Lung (tissue), 12 donors: Measurements from ENCODE around the gene YIPF2. TPM values are rescaled to one million over a fixed set of nuclear protein-coding genes. Genes with fewer than 3 reads are reported as not detected.

ENCODE experiments used
- ATAC-seq: fragments of 200-7000 bp; cut with Tn5 transposase; one replicate; pipeline ENCODE4 v1.9.1; 2020; ENCODE audit warnings: moderate number of reproducible peaks; ENCODE audit not compliant: insufficient read depth, low FRiP score
- DNase-seq, 3 donors: peaks; one replicate each; pipeline ENCODE4 v3.0.0-alpha.2; 2013 to 2017
- H3K27ac ChIP-seq, 2 donors: one replicate each; pipeline ENCODE4 v1.5.1; 2013; ENCODE audit warnings: mild to moderate bottlenecking in 2 of 2, moderate library complexity in 2 of 2, control low read depth in 1 of 2, inconsistent platforms in 1 of 2, low read depth in 1 of 2, low read length in 1 of 2
- H3K27me3 ChIP-seq, 3 donors: one replicate each; pipeline ENCODE4 v1.5.1; 2013; ENCODE audit warnings: low read length in 2 of 3; ENCODE audit not compliant: control insufficient read depth in 3 of 3, insufficient read depth in 3 of 3
- H3K36me3 ChIP-seq, 4 donors: one replicate each; pipeline ENCODE4 v1.5.1; 2013; ENCODE audit warnings: low read length in 4 of 4, mild to moderate bottlenecking in 1 of 4, moderate library complexity in 1 of 4; ENCODE audit not compliant: control insufficient read depth in 4 of 4, insufficient read depth in 4 of 4
- H3K4me1 ChIP-seq, 5 donors: one replicate each; pipeline ENCODE4 v1.5.1; 2013; ENCODE audit warnings: low read length in 5 of 5, mild to moderate bottlenecking in 2 of 5, moderate library complexity in 1 of 5; ENCODE audit not compliant: control insufficient read depth in 5 of 5, insufficient read depth in 5 of 5
- H3K4me3 ChIP-seq: one replicate; pipeline ENCODE4 v1.5.1; 2013; ENCODE audit warnings: mild to moderate bottlenecking, control low read depth, moderate library complexity
- H3K9ac ChIP-seq, 2 donors: one replicate each; pipeline ENCODE4 v1.5.1; 2013; ENCODE audit warnings: low read length in 2 of 2, control low read depth in 1 of 2; ENCODE audit not compliant: insufficient read depth in 1 of 2
- H3K9me3 ChIP-seq, 4 donors: one replicate each; pipeline ENCODE4 v1.5.1; 2013; ENCODE audit warnings: low read length in 3 of 4, mild to moderate bottlenecking in 1 of 4, moderate library complexity in 1 of 4; ENCODE audit not compliant: control insufficient read depth in 4 of 4, insufficient read depth in 3 of 4
- CTCF ChIP-seq: IDR thresholded peaks from 2 replicates; pipeline ENCODE4 v1.5.1; 2012; ENCODE audit warnings: mild to moderate bottlenecking; ENCODE audit errors: control extremely low read depth, extremely low read depth
- WGBS, 2 donors: extraction: QIAGEN DNeasy Blood & Tissue Kit; methylation state at CpG; one replicate each; pipeline ENCODE4 v1.1.7; 2013; 5-methylcytosine and 5-hydroxymethylcytosine counted together
- polyA plus RNA-seq, 2 donors: library from polyadenylated mRNA; stranded (reverse); fragments of 200-250 nt; gene quantifications; one replicate each; pipeline ENCODE4 v1.2.1, GENCODE V29; 2013
- total RNA-seq, 2 donors: library from RNA; depleted of rRNA in 1 of 2; stranded (reverse); fragments of >200 nt in 1 of 2; gene quantifications; one replicate each; pipeline ENCODE4 v1.2.1, GENCODE V29; 2014 to 2021
- donor health status: control.
- donor health status: control.
- donor health status: Bipolar disorder and iron deficiency.
- donor health status: healthy.
- donor health status: DM: yes; HTN: yes; CAD: no.

Gene YIPF2
- total and polyA plus RNA-seq, 4 donors = 54.7 to 77.8 (median 67.4) TPM

- no peak for DNase-seq
- no peak for TF ChIP-seq CTCF
- WGBS, 2 donors = 94 to 95% methylated on average over 11 of the region's 11 CpGs
Observed at GRCh38 chr19:10918359-10918758, 10.1 kb downstream of the YIPF2 start.

GRCh38 chr19:10916602-10917001 lies 11.8 kb downstream of the YIPF2 start:
- DNase-seq = no peak
- WGBS, 2 donors = 96 to 100% methylated on average over 6 of the region's 6 CpGs

More at GRCh38 chr19:10918359-10918758, 10.1 kb downstream of the YIPF2 start:
- Histone ChIP-seq H3K9ac (no peak overlapping the region), H3K9me3 (no peaks in the 10 kb centered on the region), H3K36me3 (peaks cover 8 to 63% (median 26%) of the 10 kb centered on the region in 4 donors), H3K4me3 (no peak overlapping the region), H3K27ac (no peak overlapping the region), H3K27me3 (no peaks in the 10 kb centered on the region), H3K4me1 (no peaks in the 10 kb centered on the region)
- ATAC-seq = no peak

GRCh38 chr19:10915130-10916091 lies 13.0 kb downstream of the YIPF2 start:
- H3K27me3 ChIP-seq = no peaks in the 10 kb centered on the region
- no peak overlapping the region for H3K27ac ChIP-seq
- ATAC-seq = no peak
- no peak for DNase-seq
- H3K9ac ChIP-seq = no peak overlapping the region
- 92 to 95% methylated on average over 19 of the region's 19 CpGs for WGBS, 2 donors
- H3K9me3 ChIP-seq = no peaks in the 10 kb centered on the region
- H3K36me3 ChIP-seq = peaks cover 12 to 56% (median 27%) of the 10 kb centered on the region in 4 donors
- TF ChIP-seq CTCF = no peak
- no peak overlapping the region for H3K4me3 ChIP-seq
- H3K4me1 ChIP-seq = no peaks in the 10 kb centered on the region

More at GRCh38 chr19:10916602-10917001, 11.8 kb downstream of the YIPF2 start:
- Histone ChIP-seq H3K4me3 (no peak overlapping the region), H3K27ac (no peak overlapping the region), H3K9me3 (no peaks in the 10 kb centered on the region), H3K27me3 (no peaks in the 10 kb centered on the region), H3K36me3 (peaks cover 13 to 60% (median 29%) of the 10 kb centered on the region in 4 donors), H3K4me1 (no peaks in the 10 kb centered on the region), H3K9ac (no peak overlapping the region)
- TF ChIP-seq CTCF = no peak
- no peak for ATAC-seq
